WTC11 (cell line): ENCODE measurements around the gene IL26. TPM values are rescaled to one million over a fixed set of nuclear protein-coding genes. Genes with fewer than 3 reads are reported as not detected.

Experiments used
- ATAC-seq: fragments of 200-7000 bp; cut with Tn5 transposase; 2 replicates; pipeline ENCODE4 v1.10.0; 2021; ENCODE audit warnings: mild to moderate bottlenecking, moderate library complexity
- CTCF ChIA-PET: fragments of 300-600 bp; sonication (Branson Sonifier 250); formaldehyde crosslinking; loops from one replicate; lab custom pipeline; 2021; ENCODE audit warnings: antibody characterized with exemption; lab: Charles Lee
- POLR2A ChIA-PET: fragments of 350-600 bp; sonication (Branson Sonifier 250); formaldehyde crosslinking; loops from one replicate; lab custom pipeline; 2021; ENCODE audit warnings: antibody characterized with exemption; lab: Charles Lee
- DNase-seq: peaks from one replicate; pipeline ENCODE4 v3.0.0; 2021; ENCODE audit warnings: low spot score
- H3K27ac Mint-ChIP-seq: 2 replicates; pipeline ENCODE4 v1.8.0; 2021; ENCODE audit warnings: mixed read lengths
- H3K27me3 Mint-ChIP-seq: 2 replicates; pipeline ENCODE4 v1.8.0; 2021; ENCODE audit warnings: low read depth, mild to moderate bottlenecking, moderate library complexity, mixed read lengths
- H3K36me3 Mint-ChIP-seq: 2 replicates; pipeline ENCODE4 v1.8.0; 2021; ENCODE audit warnings: mixed read lengths
- H3K4me1 Mint-ChIP-seq: 2 replicates; pipeline ENCODE4 v1.8.0; 2022; ENCODE audit warnings: mixed read lengths
- H3K4me3 Mint-ChIP-seq: 2 replicates; pipeline ENCODE4 v1.8.0; 2021; ENCODE audit warnings: mild to moderate bottlenecking, moderate library complexity, mixed read lengths
- H3K9me3 Mint-ChIP-seq: 2 replicates; pipeline ENCODE4 v1.8.0; 2021; ENCODE audit warnings: mixed read lengths
- AFF4 ChIP-seq: sonication (generic); formaldehyde crosslinking; IDR thresholded peaks from 2 replicates; pipeline ENCODE4 v1.8.1; 2023; ENCODE audit warnings: mild to moderate bottlenecking, missing genetic modification reagents, borderline replicate concordance
- CTCF ChIP-seq: fragments of 200-600 bp; IDR thresholded peaks from 2 replicates; pipeline ENCODE4 v1.8.0; 2022; ENCODE audit warnings: antibody characterized with exemption
- EMX1 ChIP-seq: fragments of 250-450 bp; sonication (Bioruptor Pico); IDR thresholded peaks from 2 replicates; pipeline ENCODE4 v1.8.0; 2021; ENCODE audit warnings: mild to moderate bottlenecking
- ERG ChIP-seq: fragments of 250-450 bp; sonication (Bioruptor Pico); IDR thresholded peaks from 2 replicates; pipeline ENCODE4 v1.8.0; 2021; ENCODE audit warnings: mild to moderate bottlenecking
- FOXJ3 ChIP-seq: sonication (generic); formaldehyde crosslinking; IDR thresholded peaks from 2 replicates; pipeline ENCODE4 v1.9.0; 2021; ENCODE audit warnings: missing genetic modification reagents, mild to moderate bottlenecking, borderline replicate concordance
- FOXK1 ChIP-seq: sonication (generic); formaldehyde crosslinking; IDR thresholded peaks from 2 replicates; pipeline ENCODE4 v1.8.0; 2022; ENCODE audit warnings: mild to moderate bottlenecking, moderate library complexity, missing genetic modification reagents
- GTF2I ChIP-seq: fragments of 250-450 bp; sonication (Bioruptor Pico); conservative IDR thresholded peaks from 2 replicates; pipeline ENCODE4 v1.4.0; 2021; ENCODE audit warnings: mild to moderate bottlenecking
- HMGXB4 ChIP-seq: sonication (generic); formaldehyde crosslinking; IDR thresholded peaks from 2 replicates; pipeline ENCODE4 v1.8.1; 2023; ENCODE audit warnings: mild to moderate bottlenecking, moderate library complexity, missing genetic modification reagents
- MLX ChIP-seq: sonication (generic); formaldehyde crosslinking; IDR thresholded peaks from 2 replicates; pipeline ENCODE4 v1.8.1; 2023; ENCODE audit warnings: mild to moderate bottlenecking, missing genetic modification reagents, moderate library complexity
- RELA ChIP-seq: sonication (generic); formaldehyde crosslinking; IDR thresholded peaks from 2 replicates; pipeline ENCODE4 v1.8.1; 2022; ENCODE audit warnings: missing genetic modification reagents, mild to moderate bottlenecking, borderline replicate concordance
- TCF7 ChIP-seq: sonication (generic); formaldehyde crosslinking; IDR thresholded peaks from 2 replicates; pipeline ENCODE4 v1.8.0; 2022; ENCODE audit warnings: mild to moderate bottlenecking, low read depth, missing genetic modification reagents, moderate library complexity
- ZNF671 ChIP-seq: fragments of 250-450 bp; sonication (Bioruptor Pico); IDR thresholded peaks from 2 replicates; pipeline ENCODE4 v1.8.0; 2021; ENCODE audit warnings: mild to moderate bottlenecking
- total RNA-seq: library from RNA; stranded (reverse); gene quantifications from 3 replicates; pipeline ENCODE4 v1.2.3, GENCODE V29; 2021

The IL26 gene
- total RNA-seq, 1 experiment from 2014 or later = not detected

- TF ChIP-seq FOXK1 (CRISPR knock-in tag) (no peak), HMGXB4 (no peak), AFF4 (CRISPR knock-in tag) (no peak)
Observed at GRCh38 chr12:68178774-68179439, 46.7 kb downstream of the IL26 start (continued).

GRCh38 chr12:68178184-68178583 is 47.4 kb downstream of the IL26 start:
- TF ChIP-seq HMGXB4 (no peak), EMX1 (no peak), FOXJ3 (CRISPR knock-in tag) (no peak), MLX (no peak), ERG (CRISPR knock-in tag) (no peak), ZNF671 (no peak), RELA (CRISPR knock-in tag) (no peak)
- ATAC-seq = no peak
- Mint-ChIP-seq H3K27ac (no peak overlapping the region), H3K9me3 (peaks cover 18% of the 10 kb centered on the region), H3K4me1 (peaks cover 11% of the 10 kb centered on the region), H3K4me3 (no peak overlapping the region), H3K36me3 (no peaks in the 10 kb centered on the region), H3K27me3 (no peaks in the 10 kb centered on the region)
- POLR2A ChIA-PET = no interaction called here
- CTCF ChIA-PET = no interaction called here
- DNase-seq = no peak

GRCh38 chr12:68177562-68177961 is 48.0 kb downstream of the IL26 start:
- Mint-ChIP-seq H3K27me3 (no peaks in the 10 kb centered on the region), H3K4me3 (no peak overlapping the region), H3K9me3 (peaks cover 18% of the 10 kb centered on the region), H3K36me3 (no peaks in the 10 kb centered on the region), H3K27ac (no peak overlapping the region), H3K4me1 (peaks cover 11% of the 10 kb centered on the region)
- ATAC-seq (no peak), DNase-seq (no peak)
- ChIA-PET CTCF (interaction anchor here (0.7 to 2.3 kb wide), 3 partner anchors 19 to 64 kb away, joined by 5 to 12 read pairs (median 6); no protein-coding TSS in a partner anchor), POLR2A (interaction anchor here (0.6 kb wide), 1 partner anchor 1903 kb away, joined by 3 read pairs; no protein-coding TSS in a partner anchor)
- TF ChIP-seq TCF7 (CRISPR knock-in tag) (no peak), GTF2I (CRISPR knock-in tag) (no peak), CTCF (no peak)
